ENCODE results near the gene DNMT3A.

- TF ChIP-seq POLR2AphosphoS5 (IDR thresholded peaks at IDR 0.05; ENCODE audit: low read depth, low read length): no peak
- TF ChIP-seq SPI1 (IDR thresholded peaks at IDR 0.05; ENCODE audit: low read depth, low read length): no peak
- no peak for TF ChIP-seq POLR2A (IDR thresholded peaks at IDR 0.05; ENCODE audit: low read depth, low read length)
- TF ChIP-seq TAF1 (IDR thresholded peaks at IDR 0.05; ENCODE audit: low read depth, low read length): no peak
- no peak for TF ChIP-seq PAX5 (IDR thresholded peaks at IDR 0.05; ENCODE audit: insufficient read depth, low read length, severe bottlenecking)
Observed at GRCh38 chr2:25286723-25287483, 54.8 kb downstream of the DNMT3A start.

Measured in GM12891 (cell line).